Stomach (tissue), 9 donors: Measurements from ENCODE around the gene OSBPL1A. TPM values are rescaled to one million over a fixed set of nuclear protein-coding genes. Genes with fewer than 3 reads are reported as not detected.
A peak's percentile ranks its signal among the peaks of the same experiment; 100 is the strongest.

ENCODE experiments used
- DNase-seq, 2 donors: peaks; one replicate each; pipeline versions ENCODE4 v3.0.0 to v3.0.0-alpha.2; 2013 to 2019
- H3K27ac ChIP-seq, 5 donors: fragments of 200-600 bp in 4 of 5; sonication (generic) in 4 of 5; one replicate each; pipeline ENCODE4 v1.5.1; 2013 to 2019; ENCODE audit warnings: mild to moderate bottlenecking in 1 of 5, moderate library complexity in 1 of 5
- H3K27me3 ChIP-seq, 3 donors: fragments of 200-600 bp; sonication (generic); one replicate each; pipeline ENCODE4 v1.5.1; 2017 to 2019; ENCODE audit warnings: mixed run types in 1 of 3
- H3K36me3 ChIP-seq, 4 donors: fragments of 200-600 bp; sonication (generic); 1 replicate in 3 of 4; 2 replicates in 1 of 4; pipeline ENCODE4 v1.5.1; 2016 to 2019
- H3K4me1 ChIP-seq, 4 donors: fragments of 200-600 bp; sonication (generic); one replicate each; pipeline ENCODE4 v1.5.1; 2016 to 2019
- H3K4me3 ChIP-seq, 4 donors: fragments of 200-600 bp; sonication (generic) in 3 of 4; one replicate each; pipeline ENCODE4 v1.5.1; 2016 to 2019; ENCODE audit warnings: mild to moderate bottlenecking in 1 of 4
- H3K9me3 ChIP-seq, 4 donors: fragments of 200-600 bp; sonication (generic); one replicate each; pipeline ENCODE4 v1.5.1; 2016 to 2019
- CTCF ChIP-seq, 7 experiments: fragments of 450-650 bp in 4 of 7; fragments of 200-600 bp in 3 of 7; sonication (generic) in 3 of 7; IDR thresholded peaks; one replicate each; pipeline ENCODE4 v1.5.1; 2016 to 2019; ENCODE audit warnings: antibody characterized with exemption in 7 of 7, control low read depth in 2 of 7, mild to moderate bottlenecking in 1 of 7
- EP300 ChIP-seq: sonication (generic); formaldehyde crosslinking; IDR thresholded peaks from one replicate; pipeline ENCODE4 v1.6.1; 2017; ENCODE audit warnings: antibody characterized with exemption
- POLR2A ChIP-seq, 4 donors: fragments of 450-650 bp; IDR thresholded peaks; one replicate each; pipeline ENCODE4 v1.6.1; 2016; ENCODE audit warnings: antibody characterized with exemption in 4 of 4, control low read depth in 2 of 4, mild to moderate bottlenecking in 1 of 4, moderate library complexity in 1 of 4
- POLR2AphosphoS5 ChIP-seq, 3 donors: sonication (generic); formaldehyde crosslinking; IDR thresholded peaks; one replicate each; pipeline ENCODE4 v1.6.1; 2016; ENCODE audit warnings: antibody characterized with exemption in 3 of 3
- WGBS, 5 donors: extraction: QIAGEN DNeasy Blood & Tissue Kit in 3 of 5; methylation state at CpG; one replicate each; pipeline versions ENCODE4 v1.1.5 to v1.1.7; 2013 to 2018; 5-methylcytosine and 5-hydroxymethylcytosine counted together
- intact Hi-C: fragments of 100-400 bp; cut with DNase I; formaldehyde crosslinking; loops from one replicate; pipeline ENCODE4 v1.15.1; 2023; ENCODE audit warnings: low total_unique reads
- polyA plus RNA-seq, 3 donors: library from polyadenylated mRNA; stranded (reverse); fragments of 200-250 nt; gene quantifications; one replicate each; pipeline ENCODE4 v1.2.3, GENCODE V29; 2013
- total RNA-seq, 5 donors: library from RNA; depleted of rRNA; stranded (reverse); fragments of >200 nt; gene quantifications; one replicate each; pipeline versions ENCODE4 v1.1.0 to v1.2.3, GENCODE V29; 2014 to 2016
- donor health status: healthy with polysubstance abuse.
- donor health status: Bipolar disorder and iron deficiency.
- donor health status: healthy.

OSBPL1A gene
- total and polyA plus RNA-seq, 8 donors: 13.6 to 129 (median 38.8) TPM

GRCh38 chr18:24239341-24239740 lies 158.3 kb downstream of the OSBPL1A start:
- Histone ChIP-seq H3K4me1 (peaks cover 0 to 20% (median 4%) of the 10 kb centered on the region in 4 donors), H3K36me3 (peaks cover 0 to 43% (median 39%) of the 10 kb centered on the region in 4 donors), H3K27me3 (no peaks in the 10 kb centered on the region), H3K9me3 (no peaks in the 10 kb centered on the region), H3K27ac (no peak overlapping the region), H3K4me3 (no peak overlapping the region)
- intact Hi-C loops: no loop called here
- no peak for DNase-seq
- 62 to 86% (median 77%) methylated on average over 2 of the region's 2 CpGs for WGBS, 5 donors
- TF ChIP-seq POLR2A (IDR thresholded peaks at IDR 0.05) (no peak), EP300 (no peak), CTCF (IDR thresholded peaks at IDR 0.05) (no peak), POLR2AphosphoS5 (IDR thresholded peaks at IDR 0.05) (no peak)

- H3K4me3 ChIP-seq: no peak overlapping the region
- 54 to 65% (median 58%) methylated on average over 5 of the region's 5 CpGs for WGBS, 5 donors
- intact Hi-C loops: no loop called here
- DNase-seq: no peak
- H3K9me3 ChIP-seq: no peaks in the 10 kb centered on the region
- peaks cover 0 to 27% (median under 1%) of the 10 kb centered on the region in 4 donors for H3K4me1 ChIP-seq
- TF ChIP-seq CTCF (IDR thresholded peaks at IDR 0.05) (no peak), POLR2A (IDR thresholded peaks at IDR 0.05) (no peak), POLR2AphosphoS5 (IDR thresholded peaks at IDR 0.05) (no peak), EP300 (no peak)
- no peaks in the 10 kb centered on the region for H3K27me3 ChIP-seq
- no peak overlapping the region for H3K27ac ChIP-seq
- peaks cover 0 to 43% (median 39%) of the 10 kb centered on the region in 4 donors for H3K36me3 ChIP-seq
These were observed 159.2 kb downstream of the OSBPL1A start for GRCh38 chr18:24238387-24238786.

- WGBS, 5 donors: 87 to 96% (median 88%) methylated on average over 7 of the region's 7 CpGs
- peak overlapping the region in 1 of 5 donors; percentile 29 for H3K27ac ChIP-seq
- H3K27me3 ChIP-seq: no peaks in the 10 kb centered on the region
- no peaks in the 10 kb centered on the region for H3K9me3 ChIP-seq
- peak in 1 of 2 donors; percentile 17 for DNase-seq
- H3K4me3 ChIP-seq: no peak overlapping the region
- TF ChIP-seq CTCF (IDR thresholded peaks at IDR 0.05) (no peak), EP300 (no peak), POLR2A (IDR thresholded peaks at IDR 0.05) (no peak), POLR2AphosphoS5 (IDR thresholded peaks at IDR 0.05) (no peak)
- H3K4me1 ChIP-seq: peaks cover 9 to 49% (median 17%) of the 10 kb centered on the region in 4 donors
- intact Hi-C loops: no loop called here
- peaks cover 0 to 43% (median 39%) of the 10 kb centered on the region in 4 donors for H3K36me3 ChIP-seq
These were observed 162.7 kb downstream of the OSBPL1A start for GRCh38 chr18:24234850-24235418.

GRCh38 chr18:24234330-24234729 lies 163.3 kb downstream of the OSBPL1A start:
- Histone ChIP-seq H3K4me1 (peaks cover 9 to 47% (median 17%) of the 10 kb centered on the region in 4 donors), H3K9me3 (no peaks in the 10 kb centered on the region), H3K27ac (peak overlapping the region in 1 of 5 donors; percentile 29), H3K4me3 (no peak overlapping the region), H3K27me3 (no peaks in the 10 kb centered on the region), H3K36me3 (peaks cover 0 to 43% (median 39%) of the 10 kb centered on the region in 4 donors)
- 54 to 74% (median 67%) methylated on average over 5 of the region's 5 CpGs for WGBS, 5 donors
- peak in 1 of 2 donors; percentile 38 for DNase-seq
- intact Hi-C loops: no loop called here
- no peak for TF ChIP-seq POLR2AphosphoS5 (IDR thresholded peaks at IDR 0.05)
- TF ChIP-seq CTCF (IDR thresholded peaks at IDR 0.05): no peak
- TF ChIP-seq POLR2A (IDR thresholded peaks at IDR 0.05): no peak
- no peak for TF ChIP-seq EP300
